ENCODE data around the gene CRNKL1.
A peak's percentile ranks its signal among the peaks of the same experiment; 100 is the strongest.

Gene CRNKL1

DNA sequence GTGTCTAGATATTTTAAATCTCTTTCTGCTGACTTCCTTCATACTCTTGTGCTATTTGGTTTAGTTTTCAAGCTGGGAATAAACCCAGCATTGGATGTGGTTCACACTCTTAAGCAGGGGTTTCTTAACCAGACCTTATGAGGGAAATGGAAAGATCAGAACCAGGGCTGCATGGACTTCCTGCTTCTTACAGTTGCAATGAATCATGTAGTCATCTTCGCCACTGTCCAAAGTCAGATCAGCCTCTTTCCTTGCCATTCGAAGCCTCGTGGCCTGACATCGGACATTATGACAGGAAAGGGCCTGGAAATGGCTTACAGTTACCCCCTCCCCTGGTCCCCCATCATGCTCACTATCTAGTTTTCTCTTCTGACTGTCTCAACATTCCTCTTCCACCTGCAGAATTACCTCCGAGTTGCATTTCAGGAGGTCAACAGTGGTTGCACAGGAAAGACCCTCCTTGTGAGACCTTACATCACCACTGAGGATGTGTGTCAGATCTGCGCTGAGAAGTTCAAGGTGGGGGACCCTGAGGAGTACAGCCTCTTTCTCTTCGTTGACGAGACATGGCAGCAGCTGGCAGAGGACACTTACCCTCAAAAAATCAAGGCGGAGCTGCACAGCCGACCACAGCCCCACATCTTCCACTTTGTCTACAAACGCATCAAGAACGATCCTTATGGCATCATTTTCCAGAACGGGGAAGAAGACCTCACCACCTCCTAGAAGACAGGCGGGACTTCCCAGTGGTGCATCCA is 51.9 kb downstream of the CRNKL1 start:
- no peak overlapping the region for H3K4me3 ChIP-seq (ENCODE audit: low read depth, low read length)
- TF ChIP-seq, protein P1, sequence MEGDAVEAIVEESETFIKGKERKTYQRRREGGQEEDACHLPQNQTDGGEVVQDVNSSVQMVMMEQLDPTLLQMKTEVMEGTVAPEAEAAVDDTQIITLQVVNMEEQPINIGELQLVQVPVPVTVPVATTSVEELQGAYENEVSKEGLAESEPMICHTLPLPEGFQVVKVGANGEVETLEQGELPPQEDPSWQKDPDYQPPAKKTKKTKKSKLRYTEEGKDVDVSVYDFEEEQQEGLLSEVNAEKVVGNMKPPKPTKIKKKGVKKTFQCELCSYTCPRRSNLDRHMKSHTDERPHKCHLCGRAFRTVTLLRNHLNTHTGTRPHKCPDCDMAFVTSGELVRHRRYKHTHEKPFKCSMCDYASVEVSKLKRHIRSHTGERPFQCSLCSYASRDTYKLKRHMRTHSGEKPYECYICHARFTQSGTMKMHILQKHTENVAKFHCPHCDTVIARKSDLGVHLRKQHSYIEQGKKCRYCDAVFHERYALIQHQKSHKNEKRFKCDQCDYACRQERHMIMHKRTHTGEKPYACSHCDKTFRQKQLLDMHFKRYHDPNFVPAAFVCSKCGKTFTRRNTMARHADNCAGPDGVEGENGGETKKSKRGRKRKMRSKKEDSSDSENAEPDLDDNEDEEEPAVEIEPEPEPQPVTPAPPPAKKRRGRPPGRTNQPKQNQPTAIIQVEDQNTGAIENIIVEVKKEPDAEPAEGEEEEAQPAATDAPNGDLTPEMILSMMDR (IDR thresholded peaks at IDR 0.05; ENCODE audit: low read depth, low read length) = no peak

DNA sequence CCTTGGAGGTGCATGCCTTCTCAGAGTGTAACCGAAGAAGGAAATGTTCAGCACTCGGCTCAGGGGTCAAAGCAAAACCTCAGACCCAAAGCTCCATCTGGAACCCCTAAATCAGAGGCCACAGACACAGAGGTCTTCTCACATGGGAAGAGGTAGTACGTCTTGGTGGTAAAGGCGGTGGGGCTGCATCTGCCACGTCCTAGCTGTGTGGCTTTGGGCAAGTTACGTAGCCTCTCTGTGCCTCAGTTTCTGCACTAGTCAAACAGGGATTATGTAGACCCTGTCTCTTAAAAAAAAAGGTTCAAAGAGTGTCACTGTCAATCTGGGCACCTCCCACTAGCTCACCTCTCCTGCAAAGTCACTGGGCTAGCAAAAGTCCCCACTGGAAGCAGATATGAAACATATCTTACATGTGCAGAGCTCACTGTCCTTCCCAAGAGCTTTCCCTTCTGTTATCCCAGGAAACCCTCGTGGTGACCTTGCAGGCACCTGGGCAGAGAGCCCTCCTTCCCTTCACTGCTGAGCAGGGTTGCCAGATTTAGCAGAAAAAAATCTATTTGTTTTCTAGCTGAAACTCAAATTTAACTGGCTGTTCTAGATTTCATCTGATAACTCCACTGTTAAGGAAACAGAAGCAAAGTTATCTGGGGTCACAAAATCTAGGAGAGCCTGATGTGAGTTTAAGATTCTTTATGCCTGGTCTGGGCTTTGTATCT is 53.1 kb downstream of the CRNKL1 start:
- TF ChIP-seq, protein P1 (IDR thresholded peaks at IDR 0.05; ENCODE audit: low read depth, low read length) = no peak
- H3K4me3 ChIP-seq (ENCODE audit: low read depth, low read length) = no peak overlapping the region

DNA sequence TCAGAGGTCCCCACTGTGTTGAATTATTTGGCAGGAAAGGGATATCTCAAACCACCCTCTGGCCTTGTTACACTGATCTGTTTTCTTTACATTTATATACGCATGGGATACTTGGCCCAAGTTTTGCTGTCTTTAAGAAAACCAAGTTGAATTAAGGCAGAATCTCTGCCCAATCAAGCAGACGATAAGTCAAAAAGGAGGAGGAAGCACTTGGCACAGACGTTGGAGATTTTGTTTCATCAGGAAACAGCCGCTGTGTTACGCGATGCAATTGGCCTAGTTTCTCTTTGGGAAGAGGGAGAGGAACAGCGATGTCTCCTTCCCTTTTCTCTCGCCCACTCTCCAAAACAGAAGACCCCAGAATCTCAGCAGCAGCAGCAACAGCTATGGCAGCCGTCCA is 55.3 kb downstream of the CRNKL1 start:
- TF ChIP-seq, protein P1 (IDR thresholded peaks at IDR 0.05; ENCODE audit: low read depth, low read length) = no peak
- no peak overlapping the region for H3K4me3 ChIP-seq (ENCODE audit: low read depth, low read length)

DNA sequence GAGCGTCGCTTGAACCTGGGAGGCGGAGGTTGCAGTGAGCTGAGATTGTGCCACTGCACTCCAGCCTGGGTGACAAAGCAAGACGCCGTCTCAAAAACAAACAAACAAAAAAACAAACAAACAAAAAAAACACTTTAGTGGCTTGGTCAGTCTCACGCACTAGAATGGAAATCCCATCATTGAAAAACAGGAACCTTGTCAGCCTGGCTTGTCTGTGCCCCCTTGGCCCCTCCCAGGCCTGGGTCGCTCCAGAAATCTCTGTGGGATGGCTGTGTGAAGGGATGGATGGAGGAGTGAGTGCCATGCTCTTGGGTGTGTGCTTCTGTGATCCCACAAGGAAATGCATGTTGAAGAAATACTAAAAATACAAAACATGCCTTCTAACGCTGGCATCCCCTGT is 56.0 kb downstream of the CRNKL1 start:
- TF ChIP-seq, protein P1 (IDR thresholded peaks at IDR 0.05; ENCODE audit: low read depth, low read length) = no peak
- H3K4me3 ChIP-seq (ENCODE audit: low read depth, low read length) = no peak overlapping the region

DNA sequence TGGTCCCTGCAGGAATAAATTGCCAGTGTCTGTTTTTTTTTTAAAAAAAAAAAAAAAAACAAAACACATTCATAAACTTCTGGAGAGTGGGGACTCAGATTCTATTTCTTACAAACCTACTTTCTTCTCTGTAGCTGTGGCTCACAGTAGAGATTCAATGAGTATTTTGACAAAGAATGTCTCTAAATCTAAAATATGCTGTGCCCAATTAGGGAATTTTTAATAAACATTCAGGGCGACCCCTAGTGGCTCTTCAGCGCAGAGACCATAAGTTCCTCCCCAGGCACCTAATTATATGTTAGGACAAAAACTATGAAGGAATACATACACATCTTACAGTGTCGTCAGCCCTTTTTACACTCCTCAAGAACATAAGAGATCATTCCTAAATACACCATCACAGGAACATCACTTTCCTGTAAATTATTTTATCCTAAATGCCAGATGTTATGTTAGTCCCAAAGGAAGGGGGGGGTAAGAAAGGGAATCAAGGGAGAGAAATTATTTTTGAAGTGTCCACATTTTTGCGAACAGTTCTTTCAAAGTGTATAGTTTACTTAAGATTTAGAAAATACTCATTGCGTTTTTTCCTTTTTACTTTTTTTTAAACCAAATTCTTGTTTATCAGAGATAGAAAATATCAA is 56.9 kb downstream of the CRNKL1 start:
- H3K4me3 ChIP-seq (ENCODE audit: low read depth, low read length) = no peak overlapping the region
- TF ChIP-seq, protein P1 (IDR thresholded peaks at IDR 0.05; ENCODE audit: low read depth, low read length) = peak; percentile 56

DNA sequence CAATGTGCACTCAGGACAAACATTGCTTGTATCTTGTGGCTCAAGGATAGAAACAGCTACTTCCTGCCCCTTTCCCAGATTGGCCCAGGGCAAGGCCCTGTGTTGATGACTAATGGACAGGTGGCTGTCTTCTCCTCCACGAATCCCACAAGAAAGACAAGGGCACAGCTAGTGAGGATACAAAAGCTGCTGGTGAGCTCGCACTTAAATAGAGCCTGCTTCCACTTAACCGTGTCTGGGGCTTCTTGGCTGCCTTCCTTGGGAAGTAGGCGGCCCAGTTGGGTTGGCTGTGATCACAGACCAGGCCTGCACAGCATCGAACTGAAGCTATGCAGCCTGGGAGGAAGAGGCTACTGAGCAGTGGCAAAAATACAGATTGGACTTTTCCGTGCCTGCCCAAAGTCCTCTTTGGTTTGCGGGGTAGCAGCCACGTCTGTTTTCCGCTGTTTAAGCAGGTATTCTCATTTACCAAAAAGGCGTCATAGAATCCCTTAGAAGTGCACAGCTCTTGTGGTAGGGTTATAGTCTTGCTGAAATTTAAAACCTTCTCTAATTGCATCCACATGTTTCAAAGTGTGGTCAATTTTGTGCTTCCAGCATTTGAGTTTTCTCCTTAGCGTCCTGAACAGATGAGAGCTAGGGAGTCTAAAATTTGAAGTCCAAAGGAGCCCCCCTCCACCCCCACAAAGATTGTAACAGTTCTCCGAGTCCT is 58.2 kb downstream of the CRNKL1 start:
- H3K4me3 ChIP-seq (ENCODE audit: low read depth, low read length) = peak overlapping the region; percentile 39; the same call in 1 of the 2 replicates
- TF ChIP-seq, protein P1 (IDR thresholded peaks at IDR 0.05; ENCODE audit: low read depth, low read length) = no peak

All from WI38 (cell line).